Heart right ventricle (tissue), 16 donors: Measurements from ENCODE around the gene TBC1D23. TPM values are rescaled to one million over a fixed set of nuclear protein-coding genes. Genes with fewer than 3 reads are reported as not detected.

Experiments
- ATAC-seq, 8 donors: fragments of 200-7000 bp; cut with Tn5 transposase; one replicate each; pipeline ENCODE4 v1.9.1; 2020; ENCODE audit warnings: mild to moderate bottlenecking in 8 of 8, moderate library complexity in 8 of 8, moderate number of reproducible peaks in 1 of 8
- DNase-seq, 2 donors: peaks; one replicate each; pipeline ENCODE4 v3.0.0-alpha.2; 2020
- H3K27ac ChIP-seq, 10 donors: fragments of 200-600 bp; sonication (generic) in 2 of 10; one replicate each; pipeline versions ENCODE4 v1.5.0 to v1.8.0; 2020 to 2022; ENCODE audit warnings: mild to moderate bottlenecking in 3 of 10
- H3K27me3 ChIP-seq, 7 donors: fragments of 200-600 bp; one replicate each; pipeline ENCODE4 v1.8.0; 2021 to 2022; ENCODE audit warnings: mild to moderate bottlenecking in 2 of 7
- H3K36me3 ChIP-seq, 9 donors: fragments of 200-600 bp; sonication (generic) in 1 of 9; one replicate each; pipeline versions ENCODE4 v1.5.0 to v1.8.0; 2020 to 2022; ENCODE audit warnings: mild to moderate bottlenecking in 2 of 9
- H3K4me1 ChIP-seq, 9 donors: fragments of 200-600 bp; sonication (generic) in 1 of 9; one replicate each; pipeline versions ENCODE4 v1.5.0 to v1.8.0; 2020 to 2022; ENCODE audit warnings: mild to moderate bottlenecking in 4 of 9
- H3K4me3 ChIP-seq, 10 donors: fragments of 200-600 bp; sonication (generic) in 2 of 10; one replicate each; pipeline versions ENCODE4 v1.5.0 to v1.8.0; 2020 to 2022; ENCODE audit warnings: mild to moderate bottlenecking in 7 of 10, moderate library complexity in 2 of 10
- H3K9me3 ChIP-seq, 11 donors: fragments of 200-600 bp in 10 of 11; sonication (generic) in 2 of 11; one replicate each; pipeline versions ENCODE4 v1.5.0 to v1.8.0; 2013 to 2022; ENCODE audit warnings: mild to moderate bottlenecking in 2 of 11, control low read depth in 1 of 11, moderate library complexity in 1 of 11
- WGBS, 2 donors: extraction: QIAGEN DNeasy Blood & Tissue Kit; methylation state at CpG; one replicate each; pipeline ENCODE4 v1.1.7; 2013; ENCODE audit warnings: inconsistent platforms in 1 of 2; 5-methylcytosine and 5-hydroxymethylcytosine counted together
- intact Hi-C, 10 donors: fragments of 100-400 bp; cut with DNase I; formaldehyde crosslinking; loops; one replicate each; pipeline versions ENCODE4 v1.11.1 to v1.14.2; 2022
- polyA plus RNA-seq, 2 donors: library from polyadenylated mRNA; stranded (reverse); fragments of 200-250 nt; gene quantifications; one replicate each; pipeline ENCODE4 v1.2.3, GENCODE V29; 2013
- total RNA-seq, 10 donors: library from RNA; stranded (reverse); fragmentation: NEBNext Ultra II Directional in 3 of 10; extraction: Animal tissue kit (Norgen Biotek cat#: 25700) in 3 of 10; gene quantifications; one replicate each; pipeline versions ENCODE4 v1.2.1 to v1.2.4, GENCODE V29; 2021 to 2023
- TF ChIP-seq, protein P1 (sequence below), 9 donors: fragments of 200-600 bp; sonication (generic) in 2 of 9; IDR thresholded peaks; one replicate each; pipeline versions ENCODE4 v1.5.0 to v1.8.0; 2021 to 2022; ENCODE audit warnings: antibody characterized with exemption in 9 of 9, mild to moderate bottlenecking in 5 of 9, moderate library complexity in 1 of 9
- donor health status: Arrhythmogenic right ventricular cardiomyopathy.
- donor health status: ischemic (EF 13 %, LVEDD 7.1; RV severe dilation, severe dysfunction).
- donor health status: healthy with polysubstance abuse.
- donor health status: DM: no; HTN: yes; CAD: no.
- donor health status: DM: no; HTN: no; CAD: no.
- donor health status: ischemic (EF 25% LVEDD 6.9; RV normal size, moderate dysfunction).
- donor health status: ischemic (EF 25% LVEDD 5.7; RV mildly dilated, moderate dysfunction).
- donor health status: healthy.
- donor health status: DM: yes; HTN: yes; CAD: no.
- donor health status: Ischemic cardiomyopathy.
- donor health status: ischemic (EF 35%, LVEDD 5.7; RV mildly dilated, moderate dysfunction).
- donor health status: nonischemic (EF 11% LVEDD 7.7; RV severe dilation, severe dysfunction).
- donor health status: DM: yes; HTN: yes; CAD: no.
- donor health status: PGD.
- donor health status: ischemic (EF 29% LVEDD 5.4; RV normal size, mild dysfunction).
- donor health status: nonischemic (EF 23%, LVEDD 6.1; RV moderate dilation, normal function).

The TBC1D23 gene
- total and polyA plus RNA-seq, 12 donors = 18.8 to 40.4 (median 28.7) TPM

DNA sequence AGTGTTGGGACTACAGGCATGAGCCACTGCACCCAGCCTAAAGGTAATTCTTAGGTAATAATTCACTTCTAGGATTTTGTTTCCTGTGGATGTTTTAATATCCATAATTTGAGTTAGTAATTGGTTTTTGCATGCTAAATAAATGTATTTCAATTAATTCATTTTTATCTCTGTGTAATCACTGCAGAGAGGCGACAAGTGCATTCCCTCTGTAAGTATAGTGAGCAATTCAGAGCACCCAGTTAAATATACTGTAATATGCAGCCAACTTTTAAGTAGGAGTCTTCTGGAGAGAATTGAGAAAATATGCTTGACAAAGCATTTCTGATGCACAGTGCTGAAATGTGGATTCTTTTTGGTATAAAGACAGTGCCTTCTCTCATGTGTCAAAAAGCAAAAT is 5.7 kb downstream of the TBC1D23 start:
- Histone ChIP-seq H3K36me3 (no peaks in the 10 kb centered on the region), H3K9me3 (no peaks in the 10 kb centered on the region), H3K27me3 (no peaks in the 10 kb centered on the region), H3K27ac (no peak overlapping the region), H3K4me3 (no peak overlapping the region), H3K4me1 (peaks cover 0 to 91% (median 64%) of the 10 kb centered on the region in 9 donors)
- no peak for DNase-seq
- intact Hi-C loops = loop anchor here in 1 of 10 donors (10.0 kb wide), 1 partner anchor 68 kb away; the partner anchor contains the start of gene NIT2
- 76 to 86% methylated on average over 1 of the region's 1 CpG for WGBS, 2 donors
- TF ChIP-seq, protein P1, sequence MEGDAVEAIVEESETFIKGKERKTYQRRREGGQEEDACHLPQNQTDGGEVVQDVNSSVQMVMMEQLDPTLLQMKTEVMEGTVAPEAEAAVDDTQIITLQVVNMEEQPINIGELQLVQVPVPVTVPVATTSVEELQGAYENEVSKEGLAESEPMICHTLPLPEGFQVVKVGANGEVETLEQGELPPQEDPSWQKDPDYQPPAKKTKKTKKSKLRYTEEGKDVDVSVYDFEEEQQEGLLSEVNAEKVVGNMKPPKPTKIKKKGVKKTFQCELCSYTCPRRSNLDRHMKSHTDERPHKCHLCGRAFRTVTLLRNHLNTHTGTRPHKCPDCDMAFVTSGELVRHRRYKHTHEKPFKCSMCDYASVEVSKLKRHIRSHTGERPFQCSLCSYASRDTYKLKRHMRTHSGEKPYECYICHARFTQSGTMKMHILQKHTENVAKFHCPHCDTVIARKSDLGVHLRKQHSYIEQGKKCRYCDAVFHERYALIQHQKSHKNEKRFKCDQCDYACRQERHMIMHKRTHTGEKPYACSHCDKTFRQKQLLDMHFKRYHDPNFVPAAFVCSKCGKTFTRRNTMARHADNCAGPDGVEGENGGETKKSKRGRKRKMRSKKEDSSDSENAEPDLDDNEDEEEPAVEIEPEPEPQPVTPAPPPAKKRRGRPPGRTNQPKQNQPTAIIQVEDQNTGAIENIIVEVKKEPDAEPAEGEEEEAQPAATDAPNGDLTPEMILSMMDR (IDR thresholded peaks at IDR 0.05) = no peak
- no peak for ATAC-seq

DNA sequence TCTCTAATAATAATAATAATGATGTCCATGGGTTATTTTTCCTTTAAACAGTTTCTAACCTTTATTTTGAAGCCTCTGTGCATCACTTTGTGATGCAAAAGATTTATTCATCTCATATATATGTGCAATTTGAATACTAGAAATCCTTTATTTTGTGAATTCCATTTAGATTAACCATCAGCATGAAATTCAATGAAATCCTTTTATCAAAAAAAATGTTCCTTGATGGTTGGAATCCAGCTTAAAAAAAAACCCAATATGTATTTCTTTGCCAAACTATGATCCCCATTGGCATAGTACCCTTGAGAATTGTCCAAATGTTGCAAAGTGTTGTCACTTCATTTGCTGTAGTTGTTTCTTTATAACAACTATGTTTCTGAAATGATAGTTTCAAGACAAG is 7.4 kb downstream of the TBC1D23 start:
- Histone ChIP-seq H3K4me3 (no peak overlapping the region), H3K36me3 (no peaks in the 10 kb centered on the region), H3K4me1 (peaks cover 0 to 75% (median 49%) of the 10 kb centered on the region in 9 donors), H3K9me3 (no peaks in the 10 kb centered on the region), H3K27me3 (no peaks in the 10 kb centered on the region), H3K27ac (no peak overlapping the region)
- no peak for ATAC-seq
- TF ChIP-seq, protein P1 (IDR thresholded peaks at IDR 0.05) = no peak
- intact Hi-C loops = loop anchor here in 1 of 10 donors (10.0 kb wide), 1 partner anchor 67 kb away; the partner anchor contains the start of gene NIT2
- DNase-seq = no peak

DNA sequence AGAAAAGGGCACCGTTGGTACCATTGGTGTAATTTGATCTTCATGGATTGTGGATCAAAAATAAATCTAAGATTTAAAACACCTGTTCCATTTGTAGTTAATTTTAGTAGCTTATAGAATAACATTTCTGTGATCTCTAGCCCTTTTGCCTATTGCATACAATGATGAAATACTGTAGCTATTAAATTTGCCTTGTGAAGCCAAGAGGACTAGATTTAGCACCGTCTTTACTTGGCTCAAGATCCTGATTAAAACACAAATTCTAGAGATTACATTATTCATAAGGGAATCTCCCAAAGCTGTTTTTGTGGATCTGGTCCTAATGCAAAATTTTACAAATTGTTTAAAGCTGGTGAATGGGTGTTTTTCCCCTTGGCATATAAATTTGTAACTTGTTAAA is 8.2 kb downstream of the TBC1D23 start:
- Histone ChIP-seq H3K4me3 (no peak overlapping the region), H3K27me3 (no peaks in the 10 kb centered on the region), H3K9me3 (no peaks in the 10 kb centered on the region), H3K36me3 (no peaks in the 10 kb centered on the region), H3K4me1 (peaks cover 0 to 66% (median 49%) of the 10 kb centered on the region in 9 donors), H3K27ac (no peak overlapping the region)
- 23 to 29% methylated on average over 2 of the region's 2 CpGs for WGBS, 2 donors
- DNase-seq (no peak), ATAC-seq (no peak)
- TF ChIP-seq, protein P1 (IDR thresholded peaks at IDR 0.05) = no peak
- intact Hi-C loops = loop anchor here in 1 of 10 donors (10.0 kb wide), 1 partner anchor 66 kb away; the partner anchor contains the start of gene NIT2

DNA sequence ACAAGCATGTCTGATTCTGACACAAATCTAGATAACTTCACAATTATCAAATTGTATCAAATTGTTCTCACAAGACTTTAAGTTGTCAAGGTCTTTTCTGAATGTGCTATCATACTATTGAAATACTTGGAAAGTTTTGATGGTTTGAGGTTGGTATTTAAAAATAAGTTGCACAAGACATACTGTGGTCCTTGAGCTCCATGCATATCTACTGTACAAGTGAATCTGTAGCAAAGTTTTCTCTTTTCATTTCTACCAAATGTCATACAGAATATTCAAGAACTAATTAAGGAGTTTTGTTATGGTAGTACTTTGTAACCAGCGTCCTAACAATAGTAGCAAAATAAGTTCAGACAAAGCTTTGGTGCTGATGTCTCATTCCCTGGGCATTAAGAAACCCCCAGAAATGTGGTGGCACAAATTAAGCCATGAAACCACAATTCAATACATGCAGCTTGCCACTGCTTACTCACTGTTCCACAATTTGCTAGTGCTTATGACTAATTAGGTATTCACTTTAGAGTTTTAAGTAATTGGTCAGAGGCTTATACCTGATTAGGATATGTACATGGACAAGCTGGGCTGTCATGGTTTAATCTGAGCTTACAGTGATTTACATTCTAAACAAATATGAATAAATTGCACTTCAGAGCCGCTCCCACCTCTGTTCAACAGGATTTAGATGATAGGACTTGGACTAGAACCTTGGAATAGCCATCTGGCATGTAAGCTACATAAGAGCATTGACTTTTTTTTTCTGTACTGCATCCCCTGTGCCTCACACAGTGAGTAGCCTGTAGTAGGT is 8.8 kb downstream of the TBC1D23 start:
- ATAC-seq (peak in 1 of 8 donors; percentile 37), DNase-seq (no peak)
- 86 to 92% methylated on average over 2 of the region's 2 CpGs for WGBS, 2 donors
- TF ChIP-seq, protein P1 (IDR thresholded peaks at IDR 0.05) = no peak
- Histone ChIP-seq H3K4me1 (peaks cover 0 to 60% (median 45%) of the 10 kb centered on the region in 9 donors), H3K27me3 (no peaks in the 10 kb centered on the region), H3K4me3 (no peak overlapping the region), H3K36me3 (no peaks in the 10 kb centered on the region), H3K27ac (no peak overlapping the region), H3K9me3 (no peaks in the 10 kb centered on the region)
- intact Hi-C loops = loop anchor here in 1 of 10 donors (10.0 kb wide), 1 partner anchor 65 kb away; the partner anchor contains the start of gene NIT2
